GM18858 (cell line): ENCODE measurements around the gene MAPK9.
"Not testable (repeated sequence)": the region's sequence is repeated elsewhere in the genome, so short reads cannot be mapped to it uniquely, and the experiment has no call there.

ENCODE experiments used
- ATAC-seq: cut with Tn5 transposase; IDR thresholded peaks from one replicate; pipeline ENCODE4 v1.9.1; 2021; ENCODE audit not compliant: unreplicated experiment

Gene MAPK9

GRCh38 chr5:180235846-180236245 is 56.0 kb downstream of the MAPK9 start:
- ATAC-seq, result no peak

DNA sequence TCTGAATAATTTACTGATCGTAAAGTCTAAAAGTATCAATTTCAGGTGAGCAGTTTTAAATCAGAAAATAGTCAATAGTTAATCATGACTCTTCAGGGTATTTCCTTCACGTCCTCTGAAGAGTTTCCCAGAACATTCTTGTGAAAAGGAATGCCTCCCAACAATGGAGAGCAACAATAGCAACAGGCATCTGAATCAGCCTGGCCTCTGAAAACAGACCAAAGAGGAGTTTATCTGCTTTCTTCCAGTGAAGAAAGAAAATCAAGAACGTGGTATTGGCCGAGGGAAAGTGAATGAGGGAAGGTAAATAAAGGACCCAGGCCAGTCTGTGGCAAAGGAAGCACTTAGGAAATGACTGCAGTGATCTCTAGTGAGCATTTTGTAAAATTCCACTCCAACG is 56.8 kb downstream of the MAPK9 start:
- ATAC-seq, result no peak

DNA sequence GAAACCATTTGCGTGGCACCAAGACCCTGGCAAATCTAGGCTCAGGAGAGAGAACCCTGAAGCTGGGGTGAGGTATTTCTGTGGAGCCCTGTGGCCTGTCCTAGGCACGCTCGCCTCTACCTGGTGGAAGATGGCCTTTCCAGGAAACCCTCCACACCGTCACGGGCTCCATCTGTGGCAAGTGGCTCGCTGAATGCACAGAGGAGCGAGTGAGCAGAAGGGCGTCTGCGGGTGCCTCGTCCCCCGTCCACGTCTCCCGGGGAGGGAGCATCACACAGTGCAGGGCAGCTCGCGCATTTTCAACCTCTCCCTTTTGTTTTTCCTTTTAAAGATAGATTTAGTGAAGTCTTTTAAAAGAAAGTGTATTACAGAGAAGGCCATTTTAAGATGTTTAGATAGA is 57.6 kb downstream of the MAPK9 start:
- ATAC-seq, result no peak

- ATAC-seq, result no peak
Measured at GRCh38 chr5:180233729-180234128, 58.2 kb downstream of the MAPK9 start.

DNA sequence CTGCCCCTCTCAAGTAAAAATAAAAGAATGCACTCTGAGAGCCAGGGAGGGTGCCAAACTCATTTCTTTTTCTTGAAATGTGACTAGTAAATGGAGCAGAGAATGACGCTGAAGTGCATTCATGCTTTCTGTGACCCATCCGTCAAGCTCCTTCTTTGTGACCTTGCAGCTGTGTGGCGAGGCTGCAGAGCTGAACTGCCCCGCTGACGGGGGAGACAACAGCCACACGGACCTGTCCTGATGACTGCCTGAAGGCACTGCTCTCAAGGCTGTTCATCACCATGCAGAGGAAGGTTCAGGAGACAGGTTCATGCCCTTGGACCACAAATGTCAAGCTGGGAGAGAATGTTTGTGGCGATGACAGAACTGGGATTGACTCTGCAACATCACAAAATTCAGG is 61.9 kb downstream of the MAPK9 start:
- ATAC-seq, result no peak

DNA sequence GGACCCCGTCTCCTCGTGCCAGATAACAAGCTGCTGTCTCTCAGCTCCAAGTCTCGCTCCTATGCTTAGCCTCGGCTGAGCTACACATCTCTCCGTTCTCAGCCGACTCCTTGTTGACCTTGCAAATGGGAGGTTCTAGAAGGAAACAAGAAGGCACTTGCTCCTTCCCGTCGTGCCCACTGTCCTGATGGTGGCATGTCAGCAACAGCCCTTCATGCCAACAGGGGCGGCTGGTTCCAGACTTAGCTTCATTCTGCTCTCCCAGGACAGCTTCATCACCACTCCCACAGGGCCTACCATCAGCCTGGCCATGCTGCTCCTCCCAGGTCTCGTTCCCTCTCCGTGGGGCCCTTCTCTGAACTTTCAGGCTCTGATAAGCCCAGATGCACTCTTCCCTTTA is 69.8 kb downstream of the MAPK9 start:
- no peak for ATAC-seq

GRCh38 chr5:180217797-180218196 is 74.1 kb downstream of the MAPK9 start:
- ATAC-seq, result no peak

DNA sequence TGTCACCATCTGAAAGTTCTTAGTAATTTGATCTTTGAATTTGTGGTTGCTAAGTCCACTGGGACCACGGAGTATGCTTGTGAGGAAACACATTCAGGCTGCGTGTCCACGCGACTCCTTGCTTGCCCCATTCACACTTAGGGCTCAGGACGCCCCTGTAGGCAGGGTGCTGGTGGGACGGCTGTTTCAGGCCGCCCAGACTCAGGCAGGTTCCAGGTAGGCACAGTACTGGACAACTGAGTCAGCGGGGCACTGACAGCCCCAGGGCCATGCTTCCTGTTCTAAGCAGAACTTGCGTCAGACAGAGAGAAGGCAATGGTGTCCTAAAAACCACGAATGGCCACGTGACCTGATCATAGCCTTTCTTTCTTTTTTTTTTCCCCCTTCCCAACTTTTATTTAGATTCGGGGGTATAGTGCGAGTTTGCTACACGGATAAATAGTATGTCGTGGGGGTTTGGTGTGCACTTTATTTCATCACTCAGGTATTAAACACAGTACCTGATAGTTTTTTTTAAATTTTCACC is 75.2 kb downstream of the MAPK9 start:
- ATAC-seq, result no peak

- no peak for ATAC-seq
Measured at GRCh38 chr5:180215783-180216630, 75.9 kb downstream of the MAPK9 start.

DNA sequence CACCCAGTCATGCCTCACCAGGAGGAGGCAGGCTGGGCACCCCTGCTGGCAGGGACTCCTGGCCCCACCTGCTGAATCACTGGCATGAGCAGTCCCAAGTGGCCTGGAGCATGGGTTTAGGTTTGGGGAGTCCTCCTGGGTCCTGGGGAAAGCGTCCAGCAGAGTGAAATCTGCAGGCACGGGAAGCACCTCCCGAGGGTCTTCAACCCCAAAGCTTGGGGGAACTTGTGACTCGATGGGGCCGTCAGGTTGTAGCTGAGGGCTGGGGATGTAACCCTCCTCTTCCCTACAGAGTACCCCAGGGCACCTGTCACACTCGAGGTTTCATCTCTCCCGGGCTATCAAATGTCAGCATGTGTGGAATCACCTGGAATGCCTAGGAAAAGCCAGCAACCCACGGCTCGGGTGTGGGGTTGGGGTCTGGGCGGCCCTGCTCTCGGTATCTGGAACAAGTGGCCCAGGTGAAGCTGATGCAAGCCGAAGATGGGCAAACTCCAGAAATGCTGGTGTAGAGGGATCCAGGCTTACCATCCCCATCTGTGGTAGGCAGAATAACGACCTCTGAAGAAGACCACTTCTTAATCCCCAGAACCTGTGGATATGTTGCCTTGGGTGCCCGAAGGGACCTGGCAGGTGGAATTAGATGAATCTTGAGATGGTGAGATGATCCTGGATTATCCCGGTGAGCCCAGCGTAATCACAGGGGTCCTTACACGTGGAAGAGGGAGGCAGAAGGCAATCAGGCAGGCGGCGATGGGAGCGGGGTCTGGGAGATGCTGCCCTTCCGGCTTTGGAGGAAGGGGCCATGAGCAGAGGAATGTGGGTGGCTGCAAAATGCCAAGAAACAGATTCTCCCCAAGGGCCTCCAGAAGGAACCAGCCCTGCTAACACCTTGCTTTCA is 76.8 kb downstream of the MAPK9 start:
- no peak for ATAC-seq

DNA sequence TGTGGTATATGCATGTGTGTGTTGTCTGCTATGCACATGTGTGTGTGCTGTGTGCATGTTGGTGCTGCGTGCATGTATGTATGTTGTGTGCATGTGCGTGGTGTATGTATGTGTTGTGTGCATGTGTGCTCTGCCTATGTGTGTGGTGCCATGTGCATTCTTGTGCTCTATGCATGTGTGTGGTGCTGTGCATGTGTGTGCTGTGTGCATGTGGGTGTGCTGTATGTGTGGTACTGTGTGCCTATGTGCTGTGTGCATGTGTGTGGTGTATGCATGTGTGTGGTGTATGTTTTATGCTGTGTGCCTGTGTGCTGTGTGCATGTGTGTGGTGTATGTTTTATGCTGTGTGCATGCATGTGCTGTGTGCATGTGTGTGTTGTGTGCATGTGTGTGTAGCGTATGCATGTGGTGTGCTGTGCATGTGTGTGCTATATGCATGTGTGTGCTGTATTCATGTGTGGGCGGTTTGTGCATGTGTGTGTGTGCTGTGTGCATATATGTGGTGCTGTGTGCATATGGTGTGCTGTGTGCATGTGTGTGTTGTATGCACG is 78.2 kb downstream of the MAPK9 start:
- no peak for ATAC-seq

GRCh38 chr5:180213256-180213600 is 78.7 kb downstream of the MAPK9 start:
- ATAC-seq, result no peak

DNA sequence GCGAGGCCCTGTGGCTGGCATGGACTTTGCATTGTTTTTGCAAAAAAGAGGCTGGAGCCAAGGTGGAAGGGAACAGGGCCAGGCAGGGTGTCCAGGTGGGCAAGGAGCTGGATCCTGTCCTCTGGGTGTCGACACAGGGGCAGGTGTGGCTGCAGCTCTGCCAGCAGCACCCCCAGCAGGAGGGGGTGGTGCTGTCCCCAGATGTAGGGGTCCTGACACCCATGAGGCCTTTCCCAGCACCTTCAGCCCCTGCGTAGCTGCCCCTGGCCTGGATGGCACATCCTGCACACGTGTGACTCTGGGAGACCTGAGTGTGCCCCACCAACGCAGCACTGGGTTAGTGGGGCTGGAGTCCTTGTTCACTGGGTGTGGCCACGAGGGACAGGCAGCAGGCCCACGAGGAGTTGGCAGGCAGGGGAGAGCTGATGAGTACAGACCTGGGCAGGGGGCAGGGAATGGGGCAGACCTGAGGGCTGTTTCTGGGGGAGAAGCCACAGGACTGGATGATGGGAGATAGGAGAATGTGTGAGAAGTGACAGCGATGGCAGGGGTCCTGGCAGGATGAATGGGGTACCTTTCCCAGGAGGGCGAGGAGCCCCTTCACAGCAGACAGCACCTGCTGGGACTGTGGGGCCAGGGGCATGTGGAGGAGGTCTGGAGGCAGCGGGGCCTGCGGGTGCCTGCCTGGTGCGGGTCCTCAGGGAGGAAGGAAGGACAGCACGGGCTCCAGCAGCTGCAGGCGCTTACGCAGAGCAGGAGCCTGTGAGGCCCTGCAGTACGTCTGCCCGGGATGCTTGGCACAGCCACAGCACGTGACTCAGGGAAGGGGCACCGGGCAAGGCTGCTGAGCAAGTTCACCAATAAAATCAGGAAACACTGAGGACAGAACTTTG is 79.3 kb downstream of the MAPK9 start:
- no peak for ATAC-seq

DNA sequence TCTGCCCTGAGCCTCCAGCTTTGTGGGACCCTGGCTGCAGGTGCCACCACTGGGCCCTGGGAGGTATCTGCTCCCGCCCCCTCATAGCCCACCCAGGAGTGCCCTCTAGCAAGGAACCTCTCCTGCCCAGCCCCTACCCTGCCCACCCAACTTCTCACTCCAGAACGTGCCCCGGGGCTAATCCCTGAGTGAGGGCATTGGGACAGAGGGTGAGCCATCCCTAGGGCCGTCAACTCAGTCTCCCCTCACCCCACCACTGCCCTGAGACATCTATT is 80.2 kb downstream of the MAPK9 start:
- ATAC-seq, result no peak

- ATAC-seq, result no peak
Measured at GRCh38 chr5:180210961-180211760, 80.7 kb downstream of the MAPK9 start.

- not testable (repeated sequence) for ATAC-seq
Measured at GRCh38 chr5:180210077-180210476, 81.8 kb downstream of the MAPK9 start.

DNA sequence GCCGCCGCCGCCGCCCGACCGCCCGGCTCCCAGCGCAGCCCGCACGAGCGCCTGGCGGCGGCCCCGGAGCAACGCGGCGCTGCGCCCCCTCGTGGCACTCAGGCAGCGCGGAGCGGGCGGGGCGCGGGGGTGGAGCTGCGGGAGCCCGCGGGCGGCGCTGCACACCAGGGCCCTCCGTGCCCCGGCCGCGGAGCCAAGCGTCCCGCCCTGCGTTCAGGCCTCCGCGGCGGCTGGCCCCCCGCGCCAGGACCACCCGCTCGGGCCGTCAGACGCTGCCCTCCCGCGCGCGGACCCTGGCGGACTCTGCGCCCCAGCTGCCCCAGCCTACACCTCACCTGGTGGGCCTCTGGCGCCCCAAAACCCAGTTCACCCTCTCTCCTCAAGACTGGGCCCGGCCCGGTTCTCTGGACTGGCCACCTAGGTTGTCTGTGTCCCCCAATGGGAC is 82.7 kb downstream of the MAPK9 start, which contains the start of gene RASGEF1C:
Gene RASGEF1C (minus strand): TSS at position 75 of the 445 bp plus-strand sequence. CDS start 71,159 bp downstream, outside the sequence.
- ATAC-seq, result no peak

DNA sequence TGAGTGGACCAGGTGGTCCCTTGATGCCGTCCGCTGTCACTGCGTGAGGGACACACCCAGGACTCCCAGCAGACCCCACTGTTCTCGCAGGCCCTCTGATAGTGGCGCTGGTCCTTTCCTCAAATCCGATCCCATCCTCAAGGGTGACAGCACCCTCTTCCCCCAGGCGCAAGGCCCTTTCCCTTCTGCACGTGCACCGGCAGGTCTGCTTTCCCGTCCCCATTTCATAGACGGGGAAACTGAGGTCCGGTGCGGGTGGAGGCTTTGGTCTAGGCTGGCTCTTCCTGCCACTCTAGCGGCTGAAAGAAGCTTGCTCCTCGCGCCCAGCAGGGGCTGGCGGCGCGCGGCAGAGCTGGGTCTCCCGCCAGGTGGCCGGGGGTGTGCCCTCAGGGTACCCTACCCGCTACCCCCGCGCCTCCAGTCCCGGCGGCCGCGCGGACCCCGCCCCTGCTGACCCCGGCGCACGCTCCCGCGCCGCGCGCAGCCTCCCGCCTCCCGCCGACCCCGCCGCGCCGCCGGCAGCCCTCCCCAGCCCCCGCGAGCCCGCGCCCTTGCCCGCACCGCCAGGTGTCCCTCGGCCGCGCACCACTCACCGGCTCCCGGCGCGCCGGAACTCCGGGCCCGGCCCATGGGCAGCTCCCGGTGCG is 83.3 kb downstream of the MAPK9 start:
- no peak for ATAC-seq

- no peak for ATAC-seq
Measured at GRCh38 chr5:180208038-180208434, 83.8 kb downstream of the MAPK9 start.
